ENCODE data around the gene RARA.

RARA gene

GRCh38 chr17:40343219-40344119 is 34.5 kb downstream of the RARA start:
- H3K27me3 ChIP-seq (ENCODE audit: insufficient read depth, low read depth), result no peaks in the 10 kb centered on the region
- no peak for TF ChIP-seq CTCF (conservative IDR thresholded peaks at IDR 0.05; ENCODE audit: low read depth, low read length)
- no peak overlapping the region for H2AFZ ChIP-seq (ENCODE audit: low read depth)
- H3K27ac ChIP-seq, result no peak overlapping the region
- H4K20me1 ChIP-seq (ENCODE audit: insufficient read depth), result peaks cover 14% of the 10 kb centered on the region; the same call in 1 of the 2 replicates
- no peak overlapping the region for H3K9ac ChIP-seq
- peaks cover 34% of the 10 kb centered on the region for H3K4me1 ChIP-seq (ENCODE audit: low read depth, poor library complexity, severe bottlenecking)
- H3K36me3 ChIP-seq (ENCODE audit: insufficient read depth), result no peaks in the 10 kb centered on the region
- H3K4me3 ChIP-seq (IDR thresholded peaks at IDR 0.05; ENCODE audit: insufficient read depth, low read depth, low read length), result no peak overlapping the region
- H3K79me2 ChIP-seq (ENCODE audit: insufficient read depth, low read depth), result peaks cover 73% of the 10 kb centered on the region
- no peak overlapping the region for H3K4me2 ChIP-seq

- no peak overlapping the region for H3K9ac ChIP-seq
- H4K20me1 ChIP-seq (ENCODE audit: insufficient read depth), result peaks cover 11% of the 10 kb centered on the region; the same call in 1 of the 2 replicates
- peaks cover 1% of the 10 kb centered on the region; the same call in 1 of the 2 replicates for H3K36me3 ChIP-seq (ENCODE audit: insufficient read depth)
- H3K27ac ChIP-seq, result no peak overlapping the region
- no peak for TF ChIP-seq CTCF (conservative IDR thresholded peaks at IDR 0.05; ENCODE audit: low read depth, low read length)
- H2AFZ ChIP-seq (ENCODE audit: low read depth), result no peak overlapping the region
- H3K4me2 ChIP-seq, result no peak overlapping the region
- H3K4me3 ChIP-seq (IDR thresholded peaks at IDR 0.05; ENCODE audit: insufficient read depth, low read depth, low read length), result no peak overlapping the region
- H3K79me2 ChIP-seq (ENCODE audit: insufficient read depth, low read depth), result peaks cover 64% of the 10 kb centered on the region
- peaks cover 29% of the 10 kb centered on the region for H3K4me1 ChIP-seq (ENCODE audit: low read depth, poor library complexity, severe bottlenecking)
- no peaks in the 10 kb centered on the region for H3K27me3 ChIP-seq (ENCODE audit: insufficient read depth, low read depth)
Measured at GRCh38 chr17:40344421-40345160, 35.6 kb downstream of the RARA start.

- Histone ChIP-seq H3K27ac (no peak overlapping the region), H3K4me2 (no peak overlapping the region), H3K79me2 (ENCODE audit: insufficient read depth, low read depth) (peaks cover 63% of the 10 kb centered on the region), H4K20me1 (ENCODE audit: insufficient read depth) (peaks cover 11% of the 10 kb centered on the region; the same call in 1 of the 2 replicates), H3K27me3 (ENCODE audit: insufficient read depth, low read depth) (no peaks in the 10 kb centered on the region), H3K9ac (no peak overlapping the region), H3K36me3 (ENCODE audit: insufficient read depth) (peaks cover 5% of the 10 kb centered on the region; the same call in 1 of the 2 replicates), H2AFZ (ENCODE audit: low read depth) (no peak overlapping the region), H3K4me3 (IDR thresholded peaks at IDR 0.05; ENCODE audit: insufficient read depth, low read depth, low read length) (no peak overlapping the region), H3K4me1 (ENCODE audit: low read depth, poor library complexity, severe bottlenecking) (peaks cover 29% of the 10 kb centered on the region)
- TF ChIP-seq CTCF (conservative IDR thresholded peaks at IDR 0.05; ENCODE audit: low read depth, low read length), result no peak
Measured at GRCh38 chr17:40345161-40345993, 36.4 kb downstream of the RARA start.

Data from KMS-11 (cell line).